ENCODE data around the gene MSANTD4.

The MSANTD4 gene

GRCh38 chr11:105989124-105989523, 32.9 kb downstream of the MSANTD4 start:
- in situ Hi-C loops (cut with HindIII; ENCODE audit: low sequenced_read_pairs) = no loop called here
- no peak for DNase-seq (ENCODE audit: low read depth, low spot score)
- TF ChIP-seq CTCF (IDR thresholded peaks at IDR 0.05; ENCODE audit: low read depth, low read length) = no peak
- H3K4me3 ChIP-seq (ENCODE audit: low read depth, low read length) = no peak overlapping the region

- no peak for DNase-seq (ENCODE audit: low read depth, low spot score)
- H3K4me3 ChIP-seq (ENCODE audit: low read depth, low read length) = no peak overlapping the region
- in situ Hi-C loops (cut with HindIII; ENCODE audit: low sequenced_read_pairs) = no loop called here
- TF ChIP-seq CTCF (IDR thresholded peaks at IDR 0.05; ENCODE audit: low read depth, low read length) = no peak
Measured at GRCh38 chr11:105988197-105988596, 33.8 kb downstream of the MSANTD4 start.

- TF ChIP-seq CTCF (IDR thresholded peaks at IDR 0.05; ENCODE audit: low read depth, low read length) = no peak
- in situ Hi-C loops (cut with HindIII; ENCODE audit: low sequenced_read_pairs) = no loop called here
- no peak for DNase-seq (ENCODE audit: low read depth, low spot score)
- no peak overlapping the region for H3K4me3 ChIP-seq (ENCODE audit: low read depth, low read length)
Measured at GRCh38 chr11:105986554-105986953, 35.5 kb downstream of the MSANTD4 start.

GRCh38 chr11:105979997-105980703, 41.9 kb downstream of the MSANTD4 start:
- TF ChIP-seq CTCF (IDR thresholded peaks at IDR 0.05; ENCODE audit: low read depth, low read length) = no peak
- in situ Hi-C loops (cut with HindIII; ENCODE audit: low sequenced_read_pairs) = no loop called here
- DNase-seq (ENCODE audit: low read depth, low spot score) = no peak
- H3K4me3 ChIP-seq (ENCODE audit: low read depth, low read length) = no peak overlapping the region

- TF ChIP-seq CTCF (IDR thresholded peaks at IDR 0.05; ENCODE audit: low read depth, low read length) = no peak
- in situ Hi-C loops (cut with HindIII; ENCODE audit: low sequenced_read_pairs) = no loop called here
- DNase-seq (ENCODE audit: low read depth, low spot score) = peak; percentile 1
- no peak overlapping the region for H3K4me3 ChIP-seq (ENCODE audit: low read depth, low read length)
Measured at GRCh38 chr11:105975128-105975527, 46.9 kb downstream of the MSANTD4 start.

GRCh38 chr11:105969756-105970155, 52.3 kb downstream of the MSANTD4 start:
- no peak for TF ChIP-seq CTCF (IDR thresholded peaks at IDR 0.05; ENCODE audit: low read depth, low read length)
- no peak overlapping the region for H3K4me3 ChIP-seq (ENCODE audit: low read depth, low read length)
- in situ Hi-C loops (cut with HindIII; ENCODE audit: low sequenced_read_pairs) = no loop called here
- no peak for DNase-seq (ENCODE audit: low read depth, low spot score)
